Stimulated activated memory B cell treated with anti-CD40 and anti-IgM and Interleukin-4, amounts not matched to agents 10 μg/mL and 1 μg/mL and 100 μg/mL, for 72 hours (primary cell): ENCODE measurements around the gene ACTA1.
"Not testable (repeated sequence)": the region's sequence is repeated elsewhere in the genome, so short reads cannot be mapped to it uniquely, and the experiment has no call there.

ENCODE experiments used
- ATAC-seq: fragments of 150-1000 bp; cut with Tn5 transposase; 2 replicates; pipeline ENCODE4 v1.10.0; 2021
- H3K27ac Mint-ChIP-seq: one replicate; pipeline ENCODE4 v1.8.0; 2022; ENCODE audit warnings: mild to moderate bottlenecking, mixed read lengths
- H3K27me3 Mint-ChIP-seq: one replicate; pipeline ENCODE4 v1.8.0; 2022; ENCODE audit warnings: mixed read lengths
- H3K36me3 Mint-ChIP-seq: one replicate; pipeline ENCODE4 v1.8.0; 2022; ENCODE audit warnings: mixed read lengths
- H3K4me1 Mint-ChIP-seq: one replicate; pipeline ENCODE4 v1.8.0; 2022; ENCODE audit warnings: mixed read lengths
- H3K4me3 Mint-ChIP-seq: one replicate; pipeline ENCODE4 v1.8.0; 2022; ENCODE audit warnings: mild to moderate bottlenecking, moderate library complexity, mixed read lengths
- H3K9me3 Mint-ChIP-seq: one replicate; pipeline ENCODE4 v1.8.0; 2022; ENCODE audit warnings: mixed read lengths

Gene ACTA1

DNA sequence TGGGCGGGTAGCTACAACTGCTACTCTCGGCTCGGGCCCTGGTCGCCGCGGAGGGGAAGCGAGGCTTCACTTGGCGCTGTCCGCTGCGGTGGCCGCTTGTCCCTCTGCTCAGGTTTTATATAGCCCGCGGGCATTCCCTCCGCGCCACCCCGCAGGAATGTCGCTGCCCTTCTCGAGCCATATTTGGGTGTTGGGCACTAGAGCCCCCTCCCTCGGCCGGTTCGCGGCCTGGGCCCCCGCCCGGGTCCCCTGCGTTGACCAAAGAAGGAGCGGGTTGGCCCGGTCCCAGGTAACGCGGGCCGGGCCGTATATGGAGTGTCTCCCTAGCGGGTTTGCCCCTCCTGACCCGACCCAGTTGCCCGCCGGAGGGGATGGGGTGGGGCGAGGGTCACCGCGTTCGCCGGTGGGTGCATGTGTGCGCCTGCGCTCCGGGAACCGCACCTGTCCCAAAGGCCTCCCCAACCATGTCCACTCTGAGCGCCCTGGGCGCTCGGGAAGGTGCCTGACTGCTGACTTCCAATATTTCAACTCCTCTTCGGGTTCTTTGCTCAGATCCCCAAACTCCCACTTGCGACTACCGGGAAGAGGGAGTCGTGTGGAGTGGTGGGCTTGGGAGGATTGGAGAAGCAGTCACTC lies at the start of gene ACTA1:
TSS of gene ACTA1 (minus strand) at position 90 of the 636 bp plus-strand sequence. CDS start 979 bp downstream, outside the sequence.
- Mint-ChIP-seq H3K27ac (no peak within 1 kb of the TSS), H3K9me3 (no peaks in the 10 kb centered on the region), H3K27me3 (peaks cover 67% of the 10 kb centered on the region), H3K36me3 (peaks cover 18% of the 10 kb centered on the region), H3K4me3 (no peak within 1 kb of the TSS), H3K4me1 (peaks cover 24% of the 10 kb centered on the region)
- ATAC-seq = no peak

- Mint-ChIP-seq H3K4me3 (no peak overlapping the region), H3K9me3 (no peaks in the 10 kb centered on the region), H3K27me3 (no peaks in the 10 kb centered on the region), H3K36me3 (peaks cover 55% of the 10 kb centered on the region), H3K27ac (peak overlapping the region; percentile 95), H3K4me1 (peaks cover 49% of the 10 kb centered on the region)
- no peak for ATAC-seq
These were observed 48.6 kb upstream of the ACTA1 start for GRCh38 chr1:229482511-229482910.

DNA sequence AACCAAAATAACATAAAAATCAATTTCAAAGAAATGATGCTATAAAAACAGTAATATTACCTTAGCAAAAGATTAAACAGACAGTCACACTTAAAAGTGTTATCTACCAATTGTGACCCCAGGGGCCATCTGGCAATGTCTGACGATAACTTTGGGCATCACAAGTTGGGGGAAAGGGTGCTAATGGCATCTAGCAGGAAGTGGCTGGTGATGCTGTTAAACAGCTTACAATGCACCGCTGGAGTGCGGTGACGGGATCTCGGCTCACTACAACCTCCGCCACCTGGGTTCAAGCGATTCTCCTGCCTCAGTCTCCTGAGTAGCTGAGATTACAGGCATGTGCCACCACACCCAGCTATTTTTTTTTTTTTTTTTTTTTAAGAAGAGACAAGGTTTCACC lies 46.6 kb upstream of the ACTA1 start:
- peak overlapping the region; percentile 9 for H3K4me3 Mint-ChIP-seq
- H3K27ac Mint-ChIP-seq = peak overlapping the region; percentile 95
- peaks cover 48% of the 10 kb centered on the region for H3K36me3 Mint-ChIP-seq
- H3K27me3 Mint-ChIP-seq = no peaks in the 10 kb centered on the region
- peak; percentile 67 for ATAC-seq
- H3K9me3 Mint-ChIP-seq = no peaks in the 10 kb centered on the region
- H3K4me1 Mint-ChIP-seq = peaks cover 43% of the 10 kb centered on the region

DNA sequence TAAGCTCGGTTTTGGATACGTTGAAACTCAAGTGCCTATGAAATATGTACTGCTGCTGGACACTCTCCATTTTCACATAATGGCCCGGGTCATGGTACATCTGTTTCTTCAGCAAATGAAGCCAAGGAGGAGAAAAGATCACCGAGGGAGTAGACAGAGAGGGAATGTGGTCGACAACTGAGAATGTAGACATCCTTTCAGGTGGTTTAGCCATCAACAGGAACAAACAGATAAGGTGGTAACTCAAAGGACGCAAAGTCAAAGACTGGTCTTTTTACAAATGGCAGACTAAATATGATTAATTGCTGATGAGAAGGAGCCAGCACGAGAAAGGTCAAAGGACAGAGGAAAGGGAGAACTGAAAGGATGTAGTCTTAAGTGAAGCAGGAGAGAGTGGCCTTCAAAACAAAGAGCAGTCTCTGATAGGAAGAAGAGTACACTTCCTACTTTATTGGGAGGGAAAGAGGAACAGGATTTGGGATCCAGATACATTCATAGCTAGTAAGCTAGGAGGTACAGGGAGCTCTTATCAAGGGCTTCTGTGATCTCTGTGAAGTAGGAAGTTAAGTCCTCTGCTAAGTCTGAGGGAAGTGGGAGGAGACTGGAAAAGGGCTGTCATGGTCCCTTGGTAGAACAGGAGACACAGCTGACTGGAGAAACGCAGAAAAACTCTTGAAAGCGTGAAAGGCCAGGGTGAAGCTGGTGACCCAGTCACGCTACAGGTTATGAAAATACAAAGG lies 45.9 kb upstream of the ACTA1 start:
- peak; percentile 95 for ATAC-seq
- peaks cover 46% of the 10 kb centered on the region for H3K36me3 Mint-ChIP-seq

DNA sequence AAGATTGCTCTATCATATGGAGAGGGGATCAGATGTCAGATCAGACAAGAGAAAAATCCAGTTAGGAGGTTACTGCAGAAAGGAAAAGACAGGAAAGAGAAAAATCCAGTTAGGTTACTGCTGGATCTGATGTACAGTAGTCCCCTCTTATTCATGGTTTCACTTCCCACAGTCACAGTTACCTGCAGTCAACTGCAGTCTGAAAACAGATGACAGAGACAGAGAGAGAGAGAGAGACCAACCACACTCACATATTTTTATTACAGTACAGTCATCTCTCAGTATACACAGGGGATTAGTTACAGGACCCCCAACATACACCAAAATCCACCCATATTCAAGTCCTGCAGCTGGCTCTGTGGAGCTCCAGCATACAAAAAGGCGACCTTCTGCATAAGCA lies 45.0 kb upstream of the ACTA1 start:
- Mint-ChIP-seq H3K4me3 (peak overlapping the region; percentile 21), H3K9me3 (no peaks in the 10 kb centered on the region), H3K27me3 (no peaks in the 10 kb centered on the region), H3K4me1 (peaks cover 43% of the 10 kb centered on the region), H3K36me3 (peaks cover 50% of the 10 kb centered on the region), H3K27ac (peak overlapping the region; percentile 95)
- ATAC-seq = peak; percentile 85

More for the DNA sequence above, 45.9 kb upstream of the ACTA1 start:
- Mint-ChIP-seq H3K4me3 (peak overlapping the region; percentile 18), H3K4me1 (peaks cover 43% of the 10 kb centered on the region), H3K27ac (peak overlapping the region; percentile 95), H3K27me3 (no peaks in the 10 kb centered on the region), H3K9me3 (no peaks in the 10 kb centered on the region)

- H3K4me1 Mint-ChIP-seq = peaks cover 27% of the 10 kb centered on the region
- ATAC-seq, H3K9me3 Mint-ChIP-seq, H3K4me3 Mint-ChIP-seq, H3K27ac Mint-ChIP-seq, H3K27me3 Mint-ChIP-seq: not testable (repeated sequence)
- peaks cover 40% of the 10 kb centered on the region for H3K36me3 Mint-ChIP-seq
These were observed 42.0 kb upstream of the ACTA1 start for GRCh38 chr1:229475859-229476258.

DNA sequence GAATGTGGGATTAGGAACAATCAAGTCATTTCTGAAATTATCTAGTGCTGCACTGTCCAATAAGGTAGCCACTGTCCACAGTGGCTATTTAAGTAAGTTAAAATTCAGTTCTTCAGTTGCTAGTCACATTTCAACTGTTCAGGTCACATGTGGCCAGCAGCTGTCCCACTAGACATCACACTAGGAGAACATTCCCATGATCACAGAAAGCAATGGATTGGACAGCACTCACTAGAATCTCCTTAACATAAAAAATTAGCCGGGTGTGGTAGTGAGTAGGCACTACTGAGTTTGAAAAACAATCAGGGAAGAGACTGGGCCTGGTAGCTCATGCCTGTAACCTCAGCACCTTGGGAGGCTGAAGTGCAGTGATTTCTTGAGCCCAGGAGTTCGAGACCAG lies 40.6 kb upstream of the ACTA1 start:
- H3K27me3 Mint-ChIP-seq = no peaks in the 10 kb centered on the region
- no peak overlapping the region for H3K27ac Mint-ChIP-seq
- H3K4me3 Mint-ChIP-seq = no peak overlapping the region
- no peak for ATAC-seq
- peaks cover 50% of the 10 kb centered on the region for H3K36me3 Mint-ChIP-seq
- peaks cover 16% of the 10 kb centered on the region for H3K4me1 Mint-ChIP-seq
- H3K9me3 Mint-ChIP-seq = no peaks in the 10 kb centered on the region

DNA sequence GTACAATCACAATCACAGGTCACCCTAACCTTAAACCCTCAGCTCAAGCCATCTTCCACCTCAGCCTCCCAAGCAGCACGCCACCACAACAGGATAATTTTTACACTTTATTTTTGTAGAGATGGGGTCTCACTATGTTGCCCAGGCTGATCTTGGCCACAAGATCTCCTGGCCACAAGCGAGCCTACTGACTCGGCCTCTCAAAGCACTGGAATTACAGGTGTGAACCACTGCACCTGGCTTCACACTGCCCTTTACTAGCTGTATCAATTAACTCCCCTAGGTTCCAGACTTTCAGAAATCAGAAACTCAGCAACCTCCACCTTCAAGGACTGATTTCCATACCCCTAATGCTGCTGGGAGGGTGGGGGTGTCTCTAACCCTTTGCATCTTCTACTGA lies 37.3 kb upstream of the ACTA1 start:
- H3K27ac Mint-ChIP-seq = no peak overlapping the region
- no peak overlapping the region for H3K4me3 Mint-ChIP-seq
- no peaks in the 10 kb centered on the region for H3K9me3 Mint-ChIP-seq
- H3K36me3 Mint-ChIP-seq = peaks cover 61% of the 10 kb centered on the region
- no peak for ATAC-seq
- H3K4me1 Mint-ChIP-seq = peaks cover 6% of the 10 kb centered on the region
- no peaks in the 10 kb centered on the region for H3K27me3 Mint-ChIP-seq

GRCh38 chr1:229470406-229471043 lies 36.6 kb upstream of the ACTA1 start:
- no peak for ATAC-seq
- Mint-ChIP-seq H3K9me3 (no peaks in the 10 kb centered on the region), H3K27me3 (no peaks in the 10 kb centered on the region), H3K27ac (no peak overlapping the region), H3K4me3 (no peak overlapping the region), H3K36me3 (peaks cover 59% of the 10 kb centered on the region), H3K4me1 (peaks cover 6% of the 10 kb centered on the region)

DNA sequence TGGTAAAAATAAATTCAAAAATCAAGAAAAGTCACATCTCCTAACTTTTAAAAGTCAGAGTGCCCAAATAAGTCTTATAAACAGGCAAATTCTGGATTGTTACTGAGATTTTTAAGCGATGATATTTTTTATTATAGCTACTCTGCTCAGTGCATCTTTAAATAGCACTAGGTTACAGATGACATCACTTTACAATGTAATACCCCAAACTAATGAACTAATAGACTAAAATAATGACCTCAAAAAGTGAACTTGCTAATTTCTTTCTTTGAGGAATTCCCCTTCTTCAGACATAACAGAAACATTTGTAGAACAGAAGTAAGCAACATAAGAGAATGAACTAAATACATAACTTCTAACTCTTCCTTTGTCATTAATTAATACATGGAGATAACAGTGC lies 33.0 kb upstream of the ACTA1 start:
- H3K36me3 Mint-ChIP-seq = peaks cover 65% of the 10 kb centered on the region
- no peaks in the 10 kb centered on the region for H3K9me3 Mint-ChIP-seq
- no peak overlapping the region for H3K4me3 Mint-ChIP-seq
- peak overlapping the region; percentile 21 for H3K27ac Mint-ChIP-seq
- no peaks in the 10 kb centered on the region for H3K27me3 Mint-ChIP-seq
- H3K4me1 Mint-ChIP-seq = peaks cover 6% of the 10 kb centered on the region
- ATAC-seq = no peak

DNA sequence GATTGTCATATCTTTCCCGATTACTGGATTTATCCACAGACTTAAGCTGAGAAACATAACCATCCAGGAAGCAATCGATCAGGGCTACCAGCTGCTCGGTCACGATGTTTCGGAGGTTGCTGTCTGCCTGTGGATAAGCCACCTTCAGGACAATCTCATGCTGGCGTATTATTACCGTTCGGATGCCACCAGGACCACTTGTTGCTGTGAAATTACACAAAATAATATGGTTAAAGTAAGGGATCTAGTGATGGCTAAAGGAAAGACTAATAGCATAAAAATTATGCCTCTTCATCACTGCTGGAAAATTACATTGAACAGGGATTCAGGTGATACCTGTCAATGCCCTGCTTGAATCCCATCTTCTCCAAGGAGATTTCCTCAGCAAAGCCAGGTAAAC lies 30.8 kb upstream of the ACTA1 start:
- no peak for ATAC-seq
- Mint-ChIP-seq H3K27ac (no peak overlapping the region), H3K36me3 (peaks cover 73% of the 10 kb centered on the region), H3K9me3 (no peaks in the 10 kb centered on the region), H3K27me3 (no peaks in the 10 kb centered on the region), H3K4me1 (peaks cover 6% of the 10 kb centered on the region), H3K4me3 (no peak overlapping the region)

- Mint-ChIP-seq H3K4me1 (no peaks in the 10 kb centered on the region), H3K9me3 (no peaks in the 10 kb centered on the region), H3K36me3 (peaks cover 74% of the 10 kb centered on the region), H3K4me3 (no peak overlapping the region), H3K27me3 (no peaks in the 10 kb centered on the region), H3K27ac (no peak overlapping the region)
- ATAC-seq = no peak
These were observed 27.3 kb upstream of the ACTA1 start for GRCh38 chr1:229461032-229461668.

- H3K4me3 Mint-ChIP-seq = no peak overlapping the region
- H3K36me3 Mint-ChIP-seq = peaks cover 69% of the 10 kb centered on the region
- no peak overlapping the region for H3K27ac Mint-ChIP-seq
- no peak for ATAC-seq
- H3K9me3 Mint-ChIP-seq = no peaks in the 10 kb centered on the region
- H3K27me3 Mint-ChIP-seq = no peaks in the 10 kb centered on the region
- no peaks in the 10 kb centered on the region for H3K4me1 Mint-ChIP-seq
These were observed 25.9 kb upstream of the ACTA1 start for GRCh38 chr1:229459815-229460214.

- Mint-ChIP-seq H3K9me3 (no peaks in the 10 kb centered on the region), H3K27me3 (no peaks in the 10 kb centered on the region), H3K4me1 (no peaks in the 10 kb centered on the region), H3K27ac (no peak overlapping the region), H3K4me3 (no peak overlapping the region), H3K36me3 (peaks cover 52% of the 10 kb centered on the region)
- ATAC-seq = no peak
These were observed 23.5 kb upstream of the ACTA1 start for GRCh38 chr1:229457436-229457835.

- ATAC-seq = no peak
- no peaks in the 10 kb centered on the region for H3K27me3 Mint-ChIP-seq
- H3K9me3 Mint-ChIP-seq = no peaks in the 10 kb centered on the region
- no peaks in the 10 kb centered on the region for H3K4me1 Mint-ChIP-seq
- H3K4me3 Mint-ChIP-seq = no peak overlapping the region
- no peak overlapping the region for H3K27ac Mint-ChIP-seq
- H3K36me3 Mint-ChIP-seq = peaks cover 55% of the 10 kb centered on the region
These were observed 22.1 kb upstream of the ACTA1 start for GRCh38 chr1:229456016-229456415.
